ENCODE measurements around the gene TM9SF3. TPM values are rescaled to one million over a fixed set of nuclear protein-coding genes. Genes with fewer than 3 reads are reported as not detected.

Gene TM9SF3
- total RNA-seq, 3 donors from 2014 or later, result 188 to 241 (median 212) TPM

GRCh38 chr10:96573036-96573435 lies 13.8 kb downstream of the TM9SF3 start:
- Histone ChIP-seq H3K36me3 (ENCODE audit: low read depth) (no peaks in the 10 kb centered on the region), H3K4me3 (no peak overlapping the region), H3K9me3 (no peaks in the 10 kb centered on the region), H3K4me1 (ENCODE audit: low read depth) (peaks cover 23% of the 10 kb centered on the region)
- DNase-seq (no peak), ATAC-seq (no peak)
- intact Hi-C loops (cut with DNase I, micrococcal nuclease), result no loop called here
- no peak for TF ChIP-seq CTCF (IDR thresholded peaks at IDR 0.05)

GRCh38 chr10:96570983-96571964 lies 15.5 kb downstream of the TM9SF3 start:
- Histone ChIP-seq H3K4me3 (no peak overlapping the region), H3K4me1 (ENCODE audit: low read depth) (peaks cover 12% of the 10 kb centered on the region), H3K36me3 (ENCODE audit: low read depth) (no peaks in the 10 kb centered on the region), H3K9me3 (no peaks in the 10 kb centered on the region)
- intact Hi-C loops (cut with DNase I, micrococcal nuclease), result no loop called here
- TF ChIP-seq CTCF (IDR thresholded peaks at IDR 0.05), result no peak
- no peak for DNase-seq
- no peak for ATAC-seq

- H3K9me3 ChIP-seq, result no peaks in the 10 kb centered on the region
- no peak for TF ChIP-seq CTCF (IDR thresholded peaks at IDR 0.05)
- intact Hi-C loops (cut with DNase I, micrococcal nuclease), result no loop called here
- H3K4me3 ChIP-seq, result no peak overlapping the region
- DNase-seq (no peak), ATAC-seq (no peak)
- H3K36me3 ChIP-seq (ENCODE audit: low read depth), result no peaks in the 10 kb centered on the region
- H3K4me1 ChIP-seq (ENCODE audit: low read depth), result peaks cover 8% of the 10 kb centered on the region
Observed at GRCh38 chr10:96570511-96570910, 16.3 kb downstream of the TM9SF3 start.

- intact Hi-C loops (cut with DNase I, micrococcal nuclease), result no loop called here
- ATAC-seq (no peak), DNase-seq (no peak)
- no peaks in the 10 kb centered on the region for H3K9me3 ChIP-seq
- TF ChIP-seq CTCF (IDR thresholded peaks at IDR 0.05), result no peak
- H3K4me3 ChIP-seq, result no peak overlapping the region
- H3K36me3 ChIP-seq (ENCODE audit: low read depth), result no peaks in the 10 kb centered on the region
- peaks cover 8% of the 10 kb centered on the region for H3K4me1 ChIP-seq (ENCODE audit: low read depth)
Observed at GRCh38 chr10:96568402-96568801, 18.4 kb downstream of the TM9SF3 start.

- DNase-seq, result no peak
- intact Hi-C loops (cut with DNase I, micrococcal nuclease), result no loop called here
- ATAC-seq, result no peak
- Histone ChIP-seq H3K9me3 (no peaks in the 10 kb centered on the region), H3K4me1 (ENCODE audit: low read depth) (peaks cover 10% of the 10 kb centered on the region), H3K4me3 (no peak overlapping the region), H3K36me3 (ENCODE audit: low read depth) (no peaks in the 10 kb centered on the region)
- no peak for TF ChIP-seq CTCF (IDR thresholded peaks at IDR 0.05)
Observed at GRCh38 chr10:96565774-96566173, 21.0 kb downstream of the TM9SF3 start.
